Measurements from ENCODE around the gene TMEM178B. TPM values are rescaled to one million over a fixed set of nuclear protein-coding genes. Genes with fewer than 3 reads are reported as not detected.

TMEM178B gene
- total and polyA plus RNA-seq, 9 donors: 0.10 to 1.6 (median 0.30) TPM

- no peaks in the 10 kb centered on the region for H3K27me3 ChIP-seq
- TF ChIP-seq CTCF (IDR thresholded peaks at IDR 0.05): no peak
- no peak for TF ChIP-seq POLR2A (IDR thresholded peaks at IDR 0.05)
- TF ChIP-seq EP300 (IDR thresholded peaks at IDR 0.05): no peak
- intact Hi-C loops (cut with DNase I): no loop called here
- H3K36me3 ChIP-seq: no peaks in the 10 kb centered on the region
- H3K9me3 ChIP-seq: no peaks in the 10 kb centered on the region
- no peak overlapping the region for H3K4me3 ChIP-seq
- H3K27ac ChIP-seq: no peak overlapping the region
- WGBS, 3 donors: 81 to 87% (median 86%) methylated on average over 3 of the region's 3 CpGs
- DNase-seq: no peak
- H3K4me1 ChIP-seq (ENCODE audit: insufficient read depth): no peaks in the 10 kb centered on the region
Measured at GRCh38 chr7:141500608-141501007, 426.7 kb downstream of the TMEM178B start.

GRCh38 chr7:141501451-141501850 lies 427.6 kb downstream of the TMEM178B start:
- TF ChIP-seq POLR2A (IDR thresholded peaks at IDR 0.05) (no peak), EP300 (IDR thresholded peaks at IDR 0.05) (no peak), CTCF (IDR thresholded peaks at IDR 0.05) (no peak)
- H3K9me3 ChIP-seq: no peaks in the 10 kb centered on the region
- DNase-seq: no peak
- H3K4me1 ChIP-seq (ENCODE audit: insufficient read depth): no peaks in the 10 kb centered on the region
- H3K27ac ChIP-seq: no peak overlapping the region
- WGBS, 3 donors: 85 to 93% (median 89%) methylated on average over 2 of the region's 2 CpGs
- H3K36me3 ChIP-seq: no peaks in the 10 kb centered on the region
- intact Hi-C loops (cut with DNase I): no loop called here
- no peak overlapping the region for H3K4me3 ChIP-seq
- no peaks in the 10 kb centered on the region for H3K27me3 ChIP-seq

- H3K4me1 ChIP-seq (ENCODE audit: insufficient read depth): no peaks in the 10 kb centered on the region
- no peaks in the 10 kb centered on the region for H3K9me3 ChIP-seq
- no peak overlapping the region for H3K4me3 ChIP-seq
- TF ChIP-seq POLR2A (IDR thresholded peaks at IDR 0.05) (no peak), EP300 (IDR thresholded peaks at IDR 0.05) (no peak), CTCF (IDR thresholded peaks at IDR 0.05) (no peak)
- H3K36me3 ChIP-seq: no peaks in the 10 kb centered on the region
- no peak for DNase-seq
- H3K27me3 ChIP-seq: no peaks in the 10 kb centered on the region
- intact Hi-C loops (cut with DNase I): no loop called here
- no peak overlapping the region for H3K27ac ChIP-seq
- 2 to 8% (median 2%) methylated on average over 8 of the region's 8 CpGs for WGBS, 3 donors
Measured at GRCh38 chr7:141511316-141511675, 437.4 kb downstream of the TMEM178B start.

DNA sequence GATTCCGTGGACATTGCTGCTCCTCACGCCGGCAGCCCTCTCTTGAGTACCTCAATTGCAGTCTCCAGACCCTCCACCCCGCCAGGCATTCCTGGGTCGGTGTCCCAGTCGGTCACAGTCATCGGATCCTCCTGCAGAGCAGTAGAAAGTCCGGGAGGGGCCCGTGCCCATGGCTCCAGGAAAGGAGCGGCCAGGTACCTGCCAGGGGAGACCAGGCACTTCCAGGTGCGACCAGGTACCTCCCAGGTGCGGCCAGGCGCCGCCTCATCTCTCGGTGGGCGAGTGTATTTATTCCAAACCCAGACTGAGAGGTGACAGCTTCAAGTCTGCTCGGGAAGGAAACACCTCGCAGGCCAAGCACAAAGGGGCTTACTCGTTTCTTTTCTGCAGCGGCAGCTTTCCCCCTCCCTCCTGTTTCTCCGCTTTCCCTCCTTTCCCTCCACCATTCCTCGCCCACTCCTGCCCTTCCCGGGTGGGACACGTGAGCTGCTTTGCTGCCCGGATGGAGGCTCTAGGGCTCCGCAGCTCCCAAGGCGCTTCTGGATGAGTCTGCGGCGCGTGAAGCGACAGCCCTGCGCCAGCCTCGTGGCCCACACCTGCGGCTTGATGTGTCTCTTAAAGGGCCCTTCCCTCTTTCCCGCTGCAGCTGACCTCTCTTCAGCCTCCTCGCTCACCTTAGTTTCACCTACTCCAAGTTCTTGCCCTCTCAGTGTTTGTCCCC lies 438.0 kb downstream of the TMEM178B start:
- H3K4me3 ChIP-seq: no peak overlapping the region
- TF ChIP-seq POLR2A (IDR thresholded peaks at IDR 0.05) (no peak), CTCF (IDR thresholded peaks at IDR 0.05) (no peak)
- no peaks in the 10 kb centered on the region for H3K36me3 ChIP-seq
- H3K9me3 ChIP-seq: no peaks in the 10 kb centered on the region
- no peak overlapping the region for H3K27ac ChIP-seq
- no peak for DNase-seq
- WGBS, 3 donors: 3 to 7% (median 5%) methylated on average over 35 to 36 of the region's 36 CpGs
- no peaks in the 10 kb centered on the region for H3K4me1 ChIP-seq (ENCODE audit: insufficient read depth)
- intact Hi-C loops (cut with DNase I): no loop called here
- no peaks in the 10 kb centered on the region for H3K27me3 ChIP-seq

Data from ovary (tissue), 9 donors.